GM19395 (cell line): ENCODE data around the gene ANK2.
A peak's percentile ranks its signal among the peaks of the same experiment; 100 is the strongest.

Source experiments
- ATAC-seq: cut with Tn5 transposase; IDR thresholded peaks from one replicate; pipeline ENCODE4 v1.9.1; 2021; ENCODE audit warnings: mild to moderate bottlenecking, moderate library complexity; ENCODE audit not compliant: unreplicated experiment

Gene ANK2

DNA sequence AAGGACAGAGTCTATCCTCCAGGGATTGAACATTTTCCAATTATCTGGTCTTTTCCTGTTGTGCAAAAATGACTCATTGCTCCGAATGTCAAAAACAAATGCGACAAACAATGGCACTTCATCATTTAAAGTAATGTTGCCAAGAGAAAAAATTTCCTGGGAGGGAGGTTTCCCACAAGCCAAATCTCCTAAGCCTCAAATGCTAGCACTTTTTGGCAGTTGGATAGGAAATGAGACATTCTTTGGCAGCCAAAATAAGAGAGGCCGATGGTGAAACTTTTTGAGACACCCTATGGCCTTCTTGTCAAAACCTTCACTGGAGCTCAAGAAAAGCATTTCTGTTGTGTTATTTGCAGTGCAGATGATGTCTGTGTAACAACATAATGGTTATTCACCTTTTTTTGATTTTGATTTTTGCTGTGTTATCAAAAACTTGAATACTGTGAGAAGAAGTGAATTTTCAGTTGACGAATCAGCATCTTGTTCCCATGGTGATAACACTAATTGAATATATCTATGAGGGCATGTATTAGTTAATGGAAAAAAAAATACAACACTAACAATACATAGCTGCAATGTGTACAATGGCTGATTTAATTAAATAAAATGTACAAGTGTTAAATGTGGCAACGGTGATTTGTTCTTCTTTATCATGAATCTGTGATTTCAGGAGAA lies 333.8 kb downstream of the ANK2 start:
- ATAC-seq = no peak

DNA sequence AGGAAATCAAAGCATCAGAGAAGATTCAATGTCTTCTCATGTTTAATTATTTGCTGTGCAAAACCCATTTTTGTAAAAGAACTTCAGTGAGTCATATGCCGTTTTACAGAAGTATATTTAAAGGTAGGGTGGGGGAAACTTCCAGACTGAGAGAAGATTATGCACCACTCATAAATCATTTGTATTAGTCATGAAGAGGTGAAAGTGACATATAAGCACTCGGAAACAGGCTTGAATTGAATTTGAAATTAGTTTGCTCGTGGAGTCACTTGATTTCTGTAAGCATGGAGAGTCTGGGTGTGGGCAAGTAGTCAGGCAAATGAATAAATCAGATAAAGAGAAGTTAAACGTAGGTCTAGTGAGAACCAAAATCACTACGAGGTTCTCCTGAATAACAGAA lies 335.1 kb downstream of the ANK2 start:
- ATAC-seq = no peak

DNA sequence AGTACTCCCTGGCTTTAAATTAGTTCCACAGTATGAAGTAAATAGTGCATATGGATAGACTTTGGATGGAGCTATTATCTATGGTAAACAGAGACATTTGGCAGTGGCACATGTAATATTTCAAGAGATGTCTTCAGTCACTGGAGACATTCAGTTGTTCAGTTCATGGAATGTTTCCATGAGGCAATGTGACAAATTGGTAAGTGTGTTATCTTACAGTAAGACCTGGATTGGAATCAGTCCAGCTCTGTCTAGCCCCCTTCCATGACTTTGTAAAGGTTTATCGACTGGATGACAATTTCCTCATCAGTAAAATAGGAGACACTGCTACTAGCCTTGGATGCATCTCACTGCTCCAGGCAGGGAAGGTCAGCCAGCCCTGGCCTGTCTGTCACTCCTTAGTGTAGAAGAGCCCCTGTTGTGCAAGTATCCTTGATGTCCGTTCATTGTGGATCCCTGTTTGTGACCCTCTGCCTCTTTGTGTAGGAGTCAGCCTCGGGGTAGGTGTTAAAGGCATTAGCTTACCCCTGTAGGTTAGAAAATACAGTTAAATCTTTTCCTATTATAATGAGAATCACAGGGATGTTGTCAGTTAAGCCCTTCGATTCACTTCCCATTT lies 335.9 kb downstream of the ANK2 start:
- ATAC-seq = no peak

DNA sequence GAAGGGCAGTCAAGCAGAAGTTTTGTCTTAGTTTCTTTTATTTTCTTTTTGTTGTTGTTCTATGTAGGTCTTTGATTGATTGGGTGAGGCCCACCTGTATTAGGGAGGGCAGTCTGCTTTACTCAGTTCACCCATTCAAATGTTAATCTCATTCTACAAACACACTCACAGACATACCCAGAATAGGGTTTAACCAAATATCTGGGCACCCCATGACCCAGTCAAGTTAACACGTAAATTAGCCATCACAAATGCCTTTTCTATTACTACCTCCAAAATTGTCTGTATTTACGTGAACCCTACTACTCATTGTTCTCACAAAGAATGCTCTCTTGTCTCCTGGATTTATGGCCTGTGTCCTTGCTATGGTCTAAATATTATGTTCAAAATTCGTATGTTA lies 339.7 kb downstream of the ANK2 start:
- ATAC-seq = no peak

DNA sequence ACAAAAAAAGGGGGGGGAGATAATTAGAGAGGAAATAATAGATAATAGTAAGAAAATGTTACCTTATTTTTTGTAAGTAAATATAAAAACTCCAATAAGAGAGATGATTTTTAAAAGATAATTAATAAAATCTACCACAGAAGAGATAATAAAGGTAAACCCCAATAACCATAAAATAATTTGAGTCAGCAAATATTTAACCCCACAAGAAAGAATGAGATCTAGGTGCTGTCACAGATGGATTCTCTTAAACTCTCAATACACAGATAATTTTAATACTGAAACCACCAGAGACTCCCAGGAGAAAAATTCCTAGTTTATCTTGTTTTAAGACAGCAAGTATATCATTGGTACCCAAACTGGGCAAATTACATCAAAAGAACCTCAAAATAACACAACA lies 341.4 kb downstream of the ANK2 start:
- no peak for ATAC-seq

DNA sequence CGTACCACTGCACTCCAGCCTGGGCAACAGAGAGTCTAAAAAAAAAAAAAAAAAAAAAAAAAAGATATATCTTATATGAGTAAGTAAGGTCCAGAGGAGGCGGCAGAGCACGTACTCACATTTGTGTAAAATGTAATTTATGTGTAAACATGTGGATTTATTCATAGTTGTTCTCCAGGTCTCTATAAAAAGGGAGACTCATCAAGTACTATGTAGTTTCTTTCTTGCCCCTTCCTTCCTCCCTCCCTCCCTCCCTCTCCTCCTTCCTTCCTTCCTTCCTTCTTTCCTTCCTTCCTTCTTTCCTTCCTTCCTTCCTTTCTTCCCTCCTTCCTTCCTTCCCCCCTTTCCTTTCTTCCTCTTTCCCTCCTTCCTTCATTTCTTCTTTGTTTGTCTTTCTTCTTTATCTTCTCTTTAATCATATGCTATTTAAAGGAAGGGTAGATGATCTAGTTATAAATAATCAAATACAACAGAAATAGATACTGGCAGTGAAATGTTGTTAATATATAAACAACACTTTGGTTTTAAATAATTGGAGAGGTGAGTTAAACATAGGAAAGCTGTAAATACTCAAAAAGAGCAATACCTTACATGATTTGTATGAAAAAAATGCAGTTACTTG lies 344.8 kb downstream of the ANK2 start:
- ATAC-seq = no peak

DNA sequence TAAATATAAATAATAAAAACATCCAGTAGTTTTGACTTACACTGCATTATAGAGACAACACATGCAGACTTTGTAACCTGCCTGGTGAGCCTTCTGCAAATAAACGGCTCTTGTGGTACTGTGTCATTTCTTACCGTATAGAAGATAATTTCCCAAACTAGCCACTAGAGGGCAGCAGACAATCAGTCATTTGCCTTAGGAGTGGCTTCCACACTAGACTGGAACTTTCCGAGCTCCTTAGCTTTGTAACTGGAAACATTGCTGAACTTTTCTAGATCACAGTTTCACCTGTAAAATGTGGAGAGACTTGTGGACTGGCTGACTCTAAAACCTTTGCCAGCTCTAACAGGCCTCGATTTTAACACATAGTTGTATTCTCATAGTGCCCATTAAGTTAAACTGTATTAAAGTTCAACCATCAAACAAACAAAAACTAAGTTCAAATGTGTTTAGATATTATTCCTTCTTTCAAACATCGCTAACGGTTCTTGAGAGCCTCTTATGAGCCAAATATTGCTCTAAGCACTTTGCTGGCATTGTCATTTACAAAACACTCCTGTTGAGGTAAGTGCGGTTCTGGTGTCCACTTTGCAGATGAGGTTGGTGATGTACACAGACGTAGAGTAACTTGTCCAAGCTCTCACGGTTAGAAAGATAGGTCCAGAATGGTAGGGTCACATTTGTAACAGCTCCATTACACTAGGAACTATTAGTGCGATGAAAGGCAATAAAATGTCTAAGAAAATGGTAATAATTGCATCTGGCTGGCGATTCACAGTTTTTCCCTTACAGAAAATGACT lies 345.5 kb downstream of the ANK2 start:
- peak; percentile 98 for ATAC-seq

DNA sequence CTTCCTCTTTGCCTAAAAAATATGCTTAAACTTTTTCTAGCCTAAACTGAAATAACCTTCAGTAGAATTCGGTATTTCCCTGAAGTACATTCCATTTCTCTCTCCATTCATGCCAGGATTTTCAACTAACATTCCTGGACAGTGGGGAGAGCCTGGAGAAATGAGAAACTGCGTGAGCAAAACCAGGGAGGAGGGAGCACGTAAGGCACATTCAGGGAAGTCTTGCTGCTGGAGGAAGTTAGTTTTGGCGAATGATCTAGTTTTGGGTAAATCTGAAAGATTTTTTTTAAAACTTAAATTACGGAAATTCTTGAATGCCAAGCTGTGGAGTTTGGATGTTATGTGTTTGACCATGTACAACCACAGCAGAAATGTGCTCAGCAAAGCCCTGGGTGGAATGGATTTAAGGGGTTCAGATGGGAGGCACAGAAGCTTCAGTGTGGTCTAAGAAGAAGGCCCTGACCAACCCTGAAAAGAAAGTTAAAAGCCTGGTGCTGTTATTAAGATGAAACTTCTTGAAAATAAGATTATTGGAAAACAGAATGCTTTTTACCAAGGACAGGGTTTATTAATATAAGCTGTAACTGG lies 347.8 kb downstream of the ANK2 start:
- no peak for ATAC-seq

DNA sequence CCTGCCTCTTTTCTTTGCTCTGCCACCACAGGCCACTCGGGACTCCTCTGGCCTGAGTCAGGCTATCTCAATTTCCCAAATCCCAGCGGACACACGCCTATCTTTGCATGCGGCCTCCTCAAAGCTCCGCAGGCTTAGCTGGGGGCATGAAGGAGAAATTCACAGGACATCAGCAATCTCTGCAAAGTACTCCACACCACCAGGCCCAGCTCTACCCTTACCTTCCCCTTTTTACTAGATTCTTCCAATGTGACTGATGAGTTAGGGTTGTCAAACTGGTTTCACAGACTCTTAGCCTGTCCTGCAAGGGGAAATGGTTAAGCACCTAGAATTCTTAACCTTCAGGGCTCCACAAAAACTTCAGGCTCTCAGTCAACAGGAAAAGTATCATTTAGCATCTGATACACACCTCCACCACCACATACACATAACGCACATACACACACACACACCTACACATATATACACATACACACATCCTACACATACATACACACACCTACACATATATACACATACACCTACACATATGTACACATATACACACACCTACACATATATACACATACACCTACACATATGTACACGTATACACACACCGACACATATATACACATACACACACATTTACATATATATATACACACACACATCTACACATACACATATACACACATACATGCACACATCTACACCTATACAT lies 349.1 kb downstream of the ANK2 start:
- ATAC-seq = no peak

DNA sequence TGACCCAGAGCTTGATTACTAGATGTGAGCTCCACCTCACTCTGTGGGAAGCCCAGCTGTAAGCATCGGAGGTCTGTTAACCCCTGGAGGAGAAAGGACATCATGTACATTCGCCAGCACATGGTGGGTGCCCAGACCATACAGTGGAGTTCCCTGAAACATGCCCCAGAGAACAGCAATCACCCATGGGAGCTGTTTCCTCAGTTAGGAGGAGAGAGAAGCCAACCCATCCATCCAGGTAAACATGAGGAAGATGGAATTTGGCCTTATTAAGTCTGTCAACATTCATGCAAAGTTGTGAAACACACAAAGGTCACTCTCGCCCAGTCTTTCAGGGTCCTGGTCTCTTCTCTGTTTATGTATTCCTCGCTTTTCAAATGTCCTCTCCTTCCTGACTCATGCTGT lies 354.7 kb downstream of the ANK2 start:
- ATAC-seq = no peak

DNA sequence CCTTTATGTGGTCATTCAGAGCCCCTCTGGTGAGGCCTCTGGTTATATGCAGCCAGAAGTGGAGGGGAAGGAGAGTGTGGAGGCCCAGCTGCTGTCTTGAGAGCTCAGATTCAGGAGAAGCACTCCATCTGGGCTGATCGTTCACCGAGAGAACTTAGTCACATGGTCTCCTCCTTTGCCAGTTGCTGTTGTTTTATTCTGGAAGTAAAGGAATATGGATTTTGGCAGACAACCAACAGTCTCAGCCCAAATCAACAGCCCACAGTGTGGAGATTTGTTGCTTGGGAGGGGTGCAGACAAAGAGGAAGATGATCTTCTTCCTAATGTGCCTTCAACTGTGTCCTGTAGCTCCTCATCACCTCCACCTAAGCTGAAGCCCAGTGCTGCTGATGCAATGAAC lies 355.4 kb downstream of the ANK2 start:
- no peak for ATAC-seq

DNA sequence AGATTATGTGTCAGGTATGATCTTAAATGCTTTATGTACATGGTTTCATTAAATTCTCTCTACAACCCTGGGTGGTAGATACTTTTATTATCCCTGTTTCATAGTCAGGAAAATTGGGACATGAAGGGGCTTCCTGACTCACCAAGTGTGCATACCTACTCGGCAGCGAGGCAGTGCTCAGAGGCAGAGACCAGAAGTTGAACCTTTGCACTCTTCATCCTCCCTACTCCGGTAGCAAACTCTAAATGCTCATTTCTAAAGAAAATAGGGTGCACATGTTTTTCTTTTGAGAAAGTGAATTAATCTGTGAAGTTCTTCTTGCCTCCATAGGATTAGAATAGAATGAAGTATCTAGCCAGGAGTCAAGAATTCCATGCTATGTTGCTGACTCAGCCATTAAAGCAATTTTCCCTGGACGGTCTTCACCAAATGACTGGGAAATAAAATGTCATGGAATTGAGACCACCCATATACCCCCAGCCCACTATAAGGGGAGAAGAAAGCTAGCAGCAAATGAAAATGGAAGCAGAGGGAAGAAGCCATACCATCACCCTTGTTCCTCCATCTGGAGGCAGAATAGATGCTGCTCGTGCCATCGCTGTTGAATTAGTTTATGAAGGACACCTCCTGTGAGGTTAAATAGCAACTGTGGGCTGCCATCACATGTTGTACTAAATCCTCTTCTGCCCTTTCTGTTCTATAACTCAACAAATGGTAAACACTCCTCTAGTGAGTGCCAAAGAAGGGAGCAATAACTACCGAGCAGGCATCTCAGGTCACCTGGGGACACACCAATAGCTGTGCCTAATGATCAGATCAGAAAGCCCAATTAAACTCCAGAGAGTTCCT lies 356.6 kb downstream of the ANK2 start:
- no peak for ATAC-seq

DNA sequence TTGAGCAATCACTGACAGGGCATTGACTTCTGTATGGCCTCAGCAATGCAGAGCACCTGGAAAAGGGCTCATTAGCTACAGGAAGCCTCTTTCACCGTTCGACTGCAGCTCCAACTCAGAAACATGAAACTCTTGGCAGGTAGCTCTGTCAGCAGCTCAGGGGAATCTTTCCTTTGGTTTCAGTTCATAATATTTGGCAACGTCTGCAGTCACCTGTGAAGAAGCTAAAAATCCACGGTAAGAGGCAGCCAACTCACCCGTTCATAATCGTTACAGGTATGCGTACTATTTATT lies 357.2 kb downstream of the ANK2 start:
- ATAC-seq = no peak

DNA sequence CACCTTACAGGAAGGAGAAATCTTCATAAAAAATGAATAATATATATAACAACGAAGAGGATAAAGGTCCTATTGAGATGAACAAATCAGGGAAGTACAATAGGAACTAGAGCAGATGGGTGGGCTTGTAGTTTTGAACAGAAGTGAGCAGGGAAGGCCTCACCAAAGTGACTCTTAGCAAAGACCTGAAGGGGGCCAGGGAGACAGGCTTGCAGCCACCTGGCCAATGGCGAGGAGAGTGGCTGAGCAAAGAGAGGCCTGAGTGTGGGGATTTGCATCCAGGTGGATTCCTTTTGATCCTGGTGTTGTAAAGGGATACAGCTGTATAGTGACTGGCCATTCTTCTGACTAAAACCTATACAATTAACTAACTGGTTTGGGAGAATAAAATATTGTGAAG lies 358.0 kb downstream of the ANK2 start:
- ATAC-seq = no peak

DNA sequence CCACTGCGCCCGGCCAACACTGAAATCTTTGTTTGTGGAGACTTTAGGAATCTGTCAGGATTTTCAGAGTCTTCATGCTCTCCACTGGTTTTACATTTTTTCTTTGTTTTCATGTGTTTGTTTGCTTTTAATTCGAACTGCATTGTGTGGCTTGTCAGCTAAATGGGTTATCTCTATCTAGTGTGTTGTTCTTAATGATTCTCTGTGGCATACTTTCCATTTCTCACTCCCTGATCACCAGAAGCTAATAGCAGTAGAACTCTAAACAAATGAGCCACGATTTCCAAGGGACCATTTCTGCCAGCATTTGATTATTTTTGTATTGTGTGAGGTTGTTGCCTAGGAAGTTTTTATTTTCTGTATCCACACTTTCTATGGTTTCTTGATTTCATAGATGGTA lies 359.7 kb downstream of the ANK2 start:
- ATAC-seq = no peak

DNA sequence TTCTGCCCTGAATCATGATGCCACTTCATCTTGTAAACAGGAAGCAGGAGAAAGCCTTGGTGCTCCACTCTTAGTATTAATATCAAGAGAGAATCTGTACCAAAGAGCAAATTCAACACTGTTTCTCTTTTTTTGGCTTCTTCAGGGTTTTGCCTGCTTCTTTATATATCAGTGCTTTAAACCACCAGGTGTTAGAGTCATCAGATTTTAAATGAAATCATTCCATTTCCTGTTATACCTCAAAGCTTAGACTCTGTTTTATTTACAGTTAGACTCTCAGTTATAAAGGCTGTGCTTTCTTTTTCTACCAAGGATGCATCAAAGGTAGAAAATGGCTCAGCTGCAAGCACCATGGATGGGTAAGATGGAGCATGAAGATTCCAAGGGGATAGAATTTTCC lies 361.2 kb downstream of the ANK2 start:
- ATAC-seq = no peak

DNA sequence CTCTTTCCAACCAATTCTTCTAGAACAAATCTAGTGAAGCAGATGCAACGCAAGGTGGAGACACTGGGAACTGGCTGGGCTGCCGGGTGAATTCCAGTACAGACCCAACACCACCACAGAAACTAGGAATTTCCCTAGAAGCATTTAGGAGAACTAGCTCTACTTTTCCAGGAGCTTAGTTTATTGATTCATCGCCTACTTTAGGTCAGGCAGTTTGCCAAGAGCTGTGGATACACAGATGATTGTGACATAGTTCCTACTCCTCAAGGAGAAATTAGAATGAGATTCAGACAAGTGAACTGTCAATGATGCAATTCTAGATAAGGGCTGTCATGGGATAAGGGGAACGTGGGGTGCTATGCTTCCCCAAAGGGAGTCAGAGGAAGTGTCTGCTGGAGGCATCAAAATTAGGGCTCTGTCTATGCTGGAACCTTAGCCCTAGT lies 362.1 kb downstream of the ANK2 start:
- no peak for ATAC-seq

DNA sequence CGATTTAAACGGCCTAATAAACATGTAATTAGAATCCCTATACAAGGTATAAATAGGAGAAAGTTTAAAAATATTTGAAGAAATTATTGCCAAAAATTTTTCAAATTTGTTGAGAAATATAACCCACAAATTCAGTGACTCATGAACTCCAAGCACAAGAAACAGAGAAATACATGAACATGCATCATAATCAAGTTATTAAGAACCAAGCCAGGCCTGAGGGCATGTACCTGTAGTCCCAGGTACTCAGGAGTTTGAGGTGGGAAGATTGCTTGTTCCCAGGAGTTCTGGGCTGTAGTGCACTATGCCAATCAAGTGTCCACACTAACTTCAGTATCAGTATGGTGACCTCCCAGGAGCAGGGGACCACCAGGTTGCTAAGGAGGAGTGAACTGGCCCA lies 370.2 kb downstream of the ANK2 start:
- ATAC-seq = no peak

DNA sequence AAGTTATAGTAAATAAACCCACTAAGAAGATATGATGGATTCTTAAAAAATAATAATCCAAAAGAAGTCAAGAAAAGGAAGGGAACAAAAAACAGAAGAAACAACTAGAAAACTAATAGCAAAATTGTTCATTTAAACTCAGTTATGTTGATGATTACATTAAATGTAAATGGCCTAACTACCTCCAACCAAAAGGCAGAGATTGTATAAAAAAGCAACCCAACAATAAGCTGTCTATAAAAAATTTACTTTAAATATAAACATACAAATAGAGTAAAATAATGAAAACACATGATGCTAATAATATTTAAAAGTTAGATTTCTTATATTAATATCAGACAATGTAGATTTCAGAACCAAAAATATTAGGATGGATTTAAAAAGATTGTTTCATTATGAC lies 371.5 kb downstream of the ANK2 start:
- ATAC-seq = no peak

DNA sequence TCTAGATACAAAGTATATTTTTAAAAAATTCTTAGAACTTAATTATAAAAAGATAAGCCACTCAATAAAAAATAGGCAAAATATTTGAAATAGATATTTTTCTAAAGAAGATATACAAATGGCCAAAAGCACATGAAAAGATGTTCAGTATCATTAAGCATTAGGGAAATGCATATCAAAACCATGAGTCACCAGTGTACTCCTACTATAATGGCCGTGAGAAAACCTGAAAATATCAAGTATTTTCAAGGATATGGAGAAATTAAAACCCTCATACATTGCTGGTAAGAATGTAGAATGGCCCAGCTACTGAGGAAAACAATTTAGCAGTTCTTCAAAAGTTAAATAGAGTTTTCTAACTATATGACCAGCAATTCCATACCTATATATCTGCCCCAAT lies 374.2 kb downstream of the ANK2 start:
- no peak for ATAC-seq
